COLO668 (cell line): Measurements from ENCODE around the gene LRSAM1.
"Not testable (repeated sequence)": the region's sequence is repeated elsewhere in the genome, so short reads cannot be mapped to it uniquely, and the experiment has no call there.

Source experiments
- DNase-seq: peaks from one replicate; lab custom pipeline; 2025; ENCODE audit not compliant: unreplicated experiment; lab: John Stamatoyannopoulos, UW

LRSAM1 gene

DNA sequence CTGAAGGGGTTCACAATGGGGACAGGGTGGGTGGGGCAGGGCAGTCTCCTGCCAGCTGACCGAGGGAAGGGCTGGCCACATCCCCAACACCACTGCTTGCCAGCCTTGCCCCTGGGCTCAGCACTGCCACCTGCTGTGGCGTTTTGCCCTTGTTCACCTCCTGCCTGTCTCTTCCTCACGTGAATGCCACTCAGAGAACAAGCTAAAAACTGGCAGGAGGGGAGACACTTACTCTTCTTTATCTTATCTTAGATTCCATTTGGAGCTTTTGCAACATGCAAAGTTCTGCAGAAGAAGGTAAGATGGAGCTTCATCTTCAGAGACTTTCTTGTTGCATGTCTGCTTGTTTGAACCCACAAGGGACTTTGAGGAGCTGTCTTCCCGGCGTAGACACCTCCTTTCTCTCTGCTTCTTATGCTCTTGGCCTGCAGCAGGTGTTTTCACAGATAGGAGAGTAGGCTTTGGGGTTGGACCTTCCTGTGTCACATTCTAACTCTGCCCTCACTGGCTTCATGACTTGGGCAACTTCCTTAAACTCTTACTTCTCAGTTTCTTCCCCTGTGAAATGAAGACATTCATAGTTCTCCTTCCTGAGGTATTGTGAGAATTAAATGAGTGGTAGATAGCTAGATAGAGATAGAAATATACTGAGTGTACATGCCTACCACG, 4.1 kb downstream of the LRSAM1 start:
- peak; percentile 31 for DNase-seq

DNA sequence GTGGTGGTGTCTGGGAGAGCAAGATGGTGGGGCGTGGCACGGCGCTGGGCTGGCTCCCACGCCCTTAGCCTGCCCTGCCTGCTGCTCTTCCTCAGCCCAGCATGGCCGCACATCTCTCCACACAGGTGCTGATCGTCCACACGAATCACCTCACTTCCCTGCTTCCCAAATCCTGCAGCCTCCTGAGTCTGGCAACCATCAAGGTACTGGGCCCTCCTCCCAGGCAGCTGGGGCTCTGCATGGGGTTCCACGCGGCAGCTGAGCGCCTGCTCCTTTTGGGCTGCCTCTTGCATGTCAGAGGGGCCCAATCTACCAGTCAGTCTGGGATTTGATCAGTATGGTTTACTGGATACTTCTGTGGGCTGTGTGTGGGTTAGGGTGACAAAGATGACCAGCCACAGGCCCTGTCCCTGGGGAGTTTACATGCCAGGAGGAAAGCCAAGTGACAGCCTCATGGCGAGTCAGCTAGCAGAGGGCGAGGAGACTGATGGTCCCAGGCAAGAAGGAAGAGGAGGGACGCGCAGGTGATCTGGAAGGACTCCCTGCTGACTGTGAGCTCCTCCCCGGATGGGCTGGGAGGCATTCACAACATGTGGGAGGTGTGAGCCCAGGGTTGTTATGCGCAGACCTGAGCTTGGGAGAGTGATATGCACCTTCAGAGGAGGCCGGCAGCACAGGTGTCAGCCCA, 6.0 kb downstream of the LRSAM1 start:
- DNase-seq: no peak

DNA sequence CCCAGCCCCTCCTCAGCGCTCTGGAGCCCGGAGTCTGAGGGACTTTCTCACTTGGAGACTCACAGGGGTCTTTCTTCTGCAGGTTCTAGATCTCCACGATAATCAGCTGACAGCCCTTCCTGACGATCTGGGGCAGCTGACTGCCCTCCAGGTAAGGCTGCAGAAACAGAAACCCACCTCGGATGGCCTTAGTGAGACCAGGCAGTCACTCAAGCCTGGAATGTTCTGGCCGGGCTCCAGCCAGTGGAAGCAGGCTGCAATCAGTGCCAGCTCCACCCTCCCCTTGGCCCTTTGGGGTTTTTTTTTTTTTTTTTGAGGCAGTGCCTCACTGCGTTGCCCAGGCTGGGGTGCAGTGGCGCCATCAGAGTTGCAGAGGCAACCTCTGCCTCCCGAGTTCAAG, 7.6 kb downstream of the LRSAM1 start:
- no peak for DNase-seq

DNA sequence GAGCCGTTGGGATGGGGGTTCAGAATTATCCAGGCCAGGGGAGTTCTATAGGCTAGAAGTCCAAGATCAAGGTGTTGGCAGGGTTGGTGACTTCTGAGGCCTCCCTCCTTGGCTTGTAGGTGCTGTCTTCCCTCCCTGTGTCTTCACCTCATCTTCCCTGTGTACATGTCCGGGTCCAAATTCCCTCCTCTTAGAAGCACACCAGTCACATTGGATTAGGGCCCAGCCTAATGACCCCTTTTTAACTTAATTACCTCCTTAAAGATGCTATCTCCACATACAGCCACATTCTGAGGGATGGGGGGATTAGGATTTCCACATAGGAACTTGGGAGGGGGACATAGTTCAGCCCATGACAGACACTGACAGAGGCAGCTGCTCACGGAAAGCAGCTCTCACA, 12.1 kb downstream of the LRSAM1 start:
- no peak for DNase-seq

DNA sequence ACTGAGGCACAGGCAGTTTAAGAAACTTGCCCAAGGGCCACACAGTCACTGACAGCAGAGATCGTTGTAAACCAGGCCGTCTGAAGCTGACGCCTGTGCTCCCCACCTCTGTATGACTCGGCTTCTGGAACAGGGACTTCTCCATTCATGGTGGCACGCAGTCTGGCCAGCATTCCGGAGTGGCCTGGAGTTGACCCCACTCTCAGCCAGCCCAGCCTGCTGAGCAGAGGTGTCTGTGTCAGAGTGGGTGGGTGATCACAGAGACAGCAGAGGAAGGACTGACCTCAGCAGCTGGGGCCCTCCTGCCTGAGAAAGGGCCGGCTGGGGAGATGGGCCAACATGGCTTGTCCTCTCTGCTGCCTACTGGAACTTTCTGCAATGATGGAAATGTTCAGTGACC, 12.6 kb downstream of the LRSAM1 start:
- no peak for DNase-seq

DNA sequence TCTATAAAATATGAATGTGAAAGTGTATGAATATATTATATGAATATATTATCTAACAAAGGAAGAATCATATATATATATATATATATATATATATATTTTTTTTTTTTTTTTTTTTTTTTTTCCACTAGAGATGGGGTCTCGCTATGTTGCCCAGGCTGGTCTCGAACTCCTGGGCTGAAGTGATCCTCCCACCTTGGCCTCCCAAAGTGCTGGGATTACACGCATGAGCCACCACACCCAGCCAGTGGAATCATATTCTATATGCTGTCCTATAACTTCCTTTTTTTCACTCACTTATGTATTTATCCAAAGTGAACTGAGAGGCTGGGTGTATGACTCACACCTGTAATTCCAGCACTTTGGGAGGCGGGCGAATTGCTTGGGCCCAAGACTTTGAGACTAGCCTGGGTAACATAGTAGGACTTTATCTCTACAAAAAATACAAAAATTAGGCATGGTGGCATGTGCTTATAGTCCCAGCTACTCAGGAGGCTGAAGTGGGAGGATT, 15.2 kb downstream of the LRSAM1 start:
- DNase-seq: not testable (repeated sequence)

DNA sequence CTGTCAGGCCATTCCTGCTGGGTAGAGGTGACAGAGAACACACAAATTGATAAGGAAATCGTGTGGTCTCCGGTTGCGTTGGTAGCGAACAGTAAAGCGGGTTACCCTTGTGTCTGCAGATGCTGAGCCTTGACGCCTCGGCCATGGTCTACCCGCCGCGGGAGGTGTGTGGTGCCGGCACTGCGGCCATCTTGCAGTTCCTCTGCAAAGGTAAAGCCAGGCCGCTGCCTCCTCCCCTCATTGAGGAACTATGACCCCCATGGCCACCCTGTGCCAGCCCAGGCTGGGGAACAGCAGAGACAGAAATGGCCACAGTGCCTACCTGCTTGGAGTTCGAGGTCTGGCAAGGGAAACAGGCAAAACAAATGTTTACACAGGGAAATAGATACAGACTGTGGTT, 16.3 kb downstream of the LRSAM1 start:
- DNase-seq: no peak

DNA sequence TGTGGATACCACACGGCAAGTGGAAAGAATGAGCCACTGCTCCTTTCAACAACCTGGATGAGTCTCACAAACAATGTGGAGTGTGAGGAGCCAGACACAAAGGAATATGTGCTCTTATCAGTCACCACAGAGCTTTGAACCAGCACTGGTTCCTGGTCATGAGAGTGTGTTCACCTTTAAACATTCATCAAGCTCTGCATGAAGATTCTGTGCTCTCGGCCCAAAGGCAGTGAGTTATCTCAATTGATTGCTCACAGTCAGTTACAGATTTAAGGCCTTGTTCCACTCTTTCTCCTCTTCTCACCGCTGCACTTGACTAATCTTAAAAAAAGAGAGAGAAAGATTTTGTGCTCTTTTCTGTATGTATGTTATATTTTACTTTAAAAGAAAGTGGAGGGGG, 19.4 kb downstream of the LRSAM1 start:
- DNase-seq: no peak

DNA sequence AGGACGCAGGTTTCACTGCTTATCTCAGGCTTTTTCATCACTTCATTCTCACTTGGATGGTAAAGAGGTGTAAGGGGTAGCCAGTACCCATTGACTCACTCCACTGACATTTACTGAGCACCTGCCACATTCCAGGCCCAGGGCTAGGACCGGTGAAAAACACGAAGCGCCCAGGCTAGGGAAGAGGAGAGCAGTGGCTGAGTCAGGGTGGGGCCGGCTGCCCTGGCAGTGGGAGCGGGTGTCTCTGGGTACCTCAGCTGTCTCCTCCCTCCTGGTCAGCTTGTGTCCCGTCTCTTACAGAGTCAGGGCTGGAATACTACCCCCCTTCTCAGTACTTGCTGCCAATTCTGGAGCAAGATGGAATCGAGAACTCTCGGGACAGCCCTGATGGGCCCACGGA, 22.2 kb downstream of the LRSAM1 start:
- no peak for DNase-seq

DNA sequence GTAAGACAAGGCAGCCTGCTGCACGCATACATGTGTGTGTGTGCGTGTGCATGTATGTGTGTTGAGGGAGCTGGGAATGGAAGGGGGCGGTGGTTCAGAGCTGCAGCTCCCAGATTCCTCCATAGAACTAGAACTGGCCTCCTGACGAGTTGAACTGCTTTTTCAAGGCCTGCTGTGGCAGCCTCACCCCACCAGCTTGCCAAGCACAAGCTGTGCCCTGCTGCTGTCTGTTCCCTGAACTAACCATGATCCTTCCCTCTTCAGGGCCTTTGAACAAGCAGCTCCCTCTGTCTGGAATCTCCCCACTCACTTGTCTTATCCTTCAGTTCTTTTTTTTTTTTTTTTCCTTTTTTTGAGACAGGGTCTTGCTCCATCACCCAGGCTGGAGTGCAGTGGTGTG, 22.6 kb downstream of the LRSAM1 start:
- DNase-seq: no peak

DNA sequence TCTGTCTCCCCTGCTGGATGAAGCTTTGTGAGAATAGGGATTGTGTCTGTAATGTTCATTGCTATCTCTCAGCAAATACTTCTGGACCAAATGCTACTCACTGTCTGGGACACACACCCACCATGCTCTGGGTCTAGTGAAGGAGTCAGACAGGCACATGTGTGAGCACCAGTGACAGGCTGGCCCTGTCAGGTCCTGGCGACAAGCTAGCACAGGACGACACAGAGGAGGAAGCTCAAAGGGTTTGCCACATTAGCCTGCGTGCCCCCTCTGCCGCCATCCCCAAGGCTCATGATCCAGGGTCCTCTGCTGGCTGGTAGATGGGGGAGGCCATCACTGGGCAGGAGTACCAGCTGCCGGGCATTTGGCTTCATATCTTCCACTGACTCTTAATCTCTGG, 23.3 kb downstream of the LRSAM1 start:
- no peak for DNase-seq

DNA sequence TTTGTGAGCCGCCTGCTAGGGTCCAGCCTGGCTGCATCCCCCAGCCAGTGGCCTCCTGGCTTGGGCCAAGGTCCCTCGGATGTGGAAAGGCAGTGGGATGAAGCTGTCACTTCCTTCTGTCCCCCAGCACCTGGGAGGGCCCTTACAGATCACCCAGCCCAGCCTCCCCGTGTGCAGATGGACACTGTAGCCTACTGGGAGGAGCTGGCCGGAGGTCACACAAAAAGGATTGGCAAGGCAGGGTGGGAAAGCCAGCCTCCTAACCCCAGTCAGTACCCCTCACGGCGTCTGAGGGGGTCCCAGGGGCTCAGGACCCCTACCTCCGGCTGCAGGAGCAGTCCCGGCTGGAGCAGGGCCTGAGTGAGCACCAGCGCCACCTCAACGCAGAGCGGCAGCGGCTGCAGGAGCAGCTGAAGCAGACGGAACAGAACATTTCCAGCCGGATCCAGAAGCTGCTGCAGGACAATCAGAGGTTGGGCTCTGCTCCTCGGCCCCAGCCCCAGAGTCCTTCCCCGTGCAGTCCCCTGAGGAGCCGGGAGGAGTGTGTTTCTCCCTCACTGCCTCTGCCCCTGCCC, 28.3 kb downstream of the LRSAM1 start:
- no peak for DNase-seq

DNA sequence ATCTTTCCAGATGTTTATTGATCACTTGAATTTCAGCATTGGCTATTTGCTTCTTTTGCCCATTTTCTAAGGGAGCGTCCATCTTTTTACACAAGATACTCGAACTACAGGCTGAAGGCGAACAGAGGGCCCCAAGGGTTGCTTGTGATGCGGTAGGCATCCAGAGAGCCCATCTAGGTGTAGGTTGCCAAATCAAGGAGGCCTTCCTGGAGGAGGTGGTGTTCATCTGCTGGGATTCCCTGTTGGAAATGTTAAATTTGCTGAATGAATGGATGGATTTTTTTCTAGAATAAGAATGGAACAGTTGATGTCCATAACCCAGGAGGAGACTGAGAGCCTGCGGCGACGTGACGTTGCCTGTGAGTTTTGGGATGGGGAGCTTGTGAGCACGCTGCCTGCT, 31.4 kb downstream of the LRSAM1 start:
- DNase-seq: no peak

DNA sequence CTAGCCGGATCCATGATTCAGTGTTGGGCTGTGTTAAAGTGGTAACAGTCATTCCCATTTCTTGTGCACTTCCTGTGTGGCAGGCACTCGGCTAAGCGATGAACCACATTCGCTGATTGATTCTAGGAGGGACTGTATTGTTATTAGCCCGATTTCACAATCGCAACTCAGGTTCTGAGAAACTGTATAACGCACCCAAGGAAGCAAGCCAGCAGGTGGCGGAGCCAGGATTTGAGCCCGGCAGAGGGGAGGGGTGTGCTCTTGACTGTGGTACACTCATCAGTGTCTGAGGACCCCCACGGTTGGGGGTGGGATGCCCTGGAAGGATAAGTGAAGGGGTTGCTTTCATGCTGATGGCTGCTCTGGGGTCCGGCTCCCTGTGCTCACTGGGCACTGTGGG, 34.7 kb downstream of the LRSAM1 start:
- no peak for DNase-seq

DNA sequence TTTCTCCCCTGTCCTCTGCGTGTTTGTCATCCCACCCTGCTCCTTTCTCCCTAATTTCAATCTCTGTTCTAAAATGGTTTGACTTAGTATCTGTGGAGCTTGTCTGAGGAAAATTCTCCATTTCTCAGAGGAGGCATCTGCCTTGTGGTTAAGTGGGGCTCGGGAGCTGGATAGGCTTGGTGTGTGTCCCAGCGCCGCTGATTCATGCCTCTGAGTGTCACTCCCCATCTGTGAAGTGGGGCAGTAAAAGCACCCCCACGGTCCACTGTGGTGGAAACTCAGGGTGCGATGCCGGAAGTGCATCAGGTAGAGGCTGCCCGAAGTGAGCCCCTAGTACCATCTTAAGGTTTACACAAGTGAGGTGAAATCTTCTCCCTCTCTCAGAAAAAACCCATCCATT, 37.6 kb downstream of the LRSAM1 start:
- DNase-seq: no peak

DNA sequence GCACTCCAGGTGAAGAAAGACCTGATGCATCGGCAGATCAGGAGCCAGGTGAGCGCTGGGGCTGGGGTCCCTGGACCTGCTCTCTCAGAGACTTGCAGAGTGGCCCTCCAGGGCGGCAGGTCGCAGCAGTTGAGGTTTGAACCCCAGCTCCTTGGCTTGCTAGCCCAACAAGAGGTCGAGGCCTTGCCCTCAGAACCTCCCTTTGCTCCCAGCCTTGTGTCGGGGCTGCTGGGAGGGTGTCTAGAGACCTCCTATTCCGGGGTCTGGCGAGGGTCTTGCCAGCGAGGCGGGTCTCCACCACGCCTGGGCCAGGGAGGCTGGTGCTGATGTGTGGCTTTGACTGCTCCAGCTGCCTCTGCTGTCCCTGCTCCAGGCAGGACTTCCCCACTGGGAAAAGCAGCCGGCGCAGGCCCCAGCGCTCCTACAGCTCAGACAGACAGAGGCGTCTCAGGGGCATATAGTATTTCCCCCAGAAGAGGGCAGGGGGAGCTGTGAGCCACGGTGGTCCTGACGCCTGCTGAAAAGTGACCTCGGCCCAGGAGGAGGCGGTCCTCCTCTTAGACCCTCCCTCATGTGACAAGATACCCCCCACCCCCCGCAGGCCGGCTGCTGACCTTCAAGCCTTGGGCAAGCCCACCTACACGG, 38.3 kb downstream of the LRSAM1 start:
- DNase-seq: no peak

DNA sequence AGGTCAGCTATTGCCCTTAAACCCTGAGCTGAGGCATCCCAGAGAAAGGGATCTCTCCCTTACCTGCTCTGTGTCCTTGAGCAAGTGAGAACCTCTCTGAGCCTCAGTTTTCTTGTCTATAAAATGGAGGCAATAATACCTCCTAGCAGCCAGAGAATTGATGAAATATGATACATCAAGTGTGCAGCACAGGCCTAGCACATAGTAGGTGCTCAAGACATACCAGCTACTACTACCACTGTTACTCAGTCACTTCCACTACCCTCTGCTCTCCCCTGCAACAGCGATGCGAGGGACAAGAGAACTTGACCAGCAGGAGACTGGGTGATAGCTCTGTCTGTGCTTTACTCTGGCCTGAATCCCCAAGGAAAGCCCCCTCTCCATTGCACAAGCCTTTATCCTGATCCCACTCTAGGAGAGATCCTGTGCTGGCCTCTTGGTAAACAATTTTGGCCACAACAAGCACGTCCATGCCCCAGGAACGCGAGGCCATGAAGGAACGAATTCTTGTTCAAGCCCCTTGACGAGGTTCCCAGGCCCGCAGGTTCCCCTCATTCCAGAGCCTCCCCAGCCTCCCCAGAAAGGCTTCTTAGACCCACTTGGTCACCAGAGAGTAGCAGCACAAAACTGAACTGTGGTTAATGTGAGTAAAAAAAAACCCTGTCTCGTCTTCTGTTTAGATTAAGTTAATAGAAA, 39.4 kb downstream of the LRSAM1 start:
- DNase-seq: no peak

DNA sequence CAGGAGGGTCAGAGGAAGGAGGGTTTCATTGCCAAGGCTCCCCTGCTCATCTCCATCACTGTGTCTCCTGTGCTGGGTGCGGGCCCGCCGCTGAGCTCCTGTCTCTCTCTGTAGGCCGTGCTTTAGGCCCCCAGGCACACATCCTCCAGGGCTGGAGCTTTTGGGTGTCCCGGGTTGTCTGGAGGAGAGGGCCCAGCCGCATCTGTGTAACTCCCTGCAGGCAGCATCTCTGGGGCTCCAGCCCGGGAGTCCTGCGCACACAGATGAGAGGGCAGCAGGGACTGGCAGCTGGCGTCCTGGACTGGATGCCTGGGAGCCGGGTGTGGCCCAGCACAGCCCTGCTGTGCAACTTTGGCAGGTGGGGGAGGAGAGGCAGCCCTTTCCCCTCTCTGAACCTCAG, 40.2 kb downstream of the LRSAM1 start:
- no peak for DNase-seq

DNA sequence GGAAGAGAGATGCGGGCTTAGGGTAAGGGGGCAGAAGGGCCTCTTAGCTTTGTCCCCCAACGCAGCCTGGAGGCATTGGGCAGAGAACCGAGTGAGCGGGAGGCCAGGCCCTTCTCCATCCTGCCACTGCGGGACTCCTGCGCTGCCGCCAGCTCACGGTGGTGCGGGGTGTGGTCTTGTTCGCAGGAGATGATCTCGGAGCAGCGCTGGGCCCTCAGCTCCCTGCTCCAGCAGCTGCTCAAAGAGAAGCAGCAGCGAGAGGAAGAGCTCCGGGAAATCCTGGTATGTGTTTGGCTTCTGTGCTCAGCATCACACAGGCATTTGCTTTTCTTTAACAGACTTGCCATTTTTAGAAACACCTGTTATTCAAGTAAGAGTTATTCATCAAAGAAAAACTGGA, 41.3 kb downstream of the LRSAM1 start:
- DNase-seq: no peak

DNA sequence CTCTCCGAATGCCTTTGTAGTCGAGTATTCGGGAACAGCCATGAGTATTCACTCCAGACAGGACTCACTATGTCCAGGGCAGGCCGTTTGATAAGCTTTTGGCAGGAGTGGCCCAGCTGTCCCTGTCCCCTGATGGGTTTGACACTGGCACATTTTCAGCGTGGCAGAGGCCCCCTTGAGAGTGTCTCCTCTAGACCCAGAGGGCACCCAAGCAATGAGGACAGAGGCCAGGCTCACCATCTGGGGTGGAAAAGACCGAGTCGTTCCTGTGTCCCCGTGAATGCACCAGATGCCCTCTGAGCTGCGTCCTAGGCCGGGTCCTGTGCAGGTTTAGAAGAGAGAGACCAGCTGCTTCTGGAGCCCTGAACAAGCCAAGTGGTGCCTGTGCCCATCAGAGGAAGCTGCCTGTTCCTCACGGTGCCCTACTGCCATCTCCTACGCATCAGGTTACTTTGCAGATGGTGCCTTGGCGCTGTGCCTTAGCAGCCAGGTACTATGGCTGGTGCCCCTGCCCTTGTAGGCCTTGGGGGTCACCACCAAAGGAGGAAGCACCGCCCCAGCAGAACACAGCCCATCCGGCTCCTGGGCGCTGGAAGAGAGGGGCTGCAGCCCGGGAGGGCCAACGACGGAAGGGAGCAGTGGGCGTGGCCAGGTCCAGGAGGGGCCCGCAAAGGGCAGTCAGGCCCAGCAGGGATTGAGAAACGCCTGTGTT, 42.4 kb downstream of the LRSAM1 start:
- DNase-seq: no peak

DNA sequence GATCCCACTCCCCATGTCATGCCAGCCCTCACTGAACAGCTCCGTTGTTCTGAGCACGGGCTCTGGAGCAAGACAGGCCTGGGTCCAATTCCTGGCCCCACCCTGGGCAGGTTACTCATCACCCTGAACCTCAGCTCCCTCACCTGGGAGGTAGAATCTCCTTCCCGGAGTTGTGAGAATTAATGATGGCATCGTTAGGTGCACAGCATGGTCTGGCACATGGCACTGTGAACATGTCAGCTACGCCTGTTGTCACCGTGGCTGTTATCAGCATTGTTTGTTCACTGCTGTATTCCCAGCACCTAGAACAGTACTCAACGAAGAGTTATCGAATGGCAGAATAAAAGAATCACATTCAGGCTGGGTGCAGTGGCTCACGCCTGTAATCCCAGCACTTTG, 43.0 kb downstream of the LRSAM1 start:
- DNase-seq: no peak
